ENCODE data around the gene MAT1A. TPM values are rescaled to one million over a fixed set of nuclear protein-coding genes. Genes with fewer than 3 reads are reported as not detected.
A peak's percentile ranks its signal among the peaks of the same experiment; 100 is the strongest.

Gene MAT1A
- total and polyA plus RNA-seq, 2 of the 13 experiments (the other 11 are each of a cell fraction or from before 2014, with no cell fraction given) = 57.1 to 76.9 TPM

DNA sequence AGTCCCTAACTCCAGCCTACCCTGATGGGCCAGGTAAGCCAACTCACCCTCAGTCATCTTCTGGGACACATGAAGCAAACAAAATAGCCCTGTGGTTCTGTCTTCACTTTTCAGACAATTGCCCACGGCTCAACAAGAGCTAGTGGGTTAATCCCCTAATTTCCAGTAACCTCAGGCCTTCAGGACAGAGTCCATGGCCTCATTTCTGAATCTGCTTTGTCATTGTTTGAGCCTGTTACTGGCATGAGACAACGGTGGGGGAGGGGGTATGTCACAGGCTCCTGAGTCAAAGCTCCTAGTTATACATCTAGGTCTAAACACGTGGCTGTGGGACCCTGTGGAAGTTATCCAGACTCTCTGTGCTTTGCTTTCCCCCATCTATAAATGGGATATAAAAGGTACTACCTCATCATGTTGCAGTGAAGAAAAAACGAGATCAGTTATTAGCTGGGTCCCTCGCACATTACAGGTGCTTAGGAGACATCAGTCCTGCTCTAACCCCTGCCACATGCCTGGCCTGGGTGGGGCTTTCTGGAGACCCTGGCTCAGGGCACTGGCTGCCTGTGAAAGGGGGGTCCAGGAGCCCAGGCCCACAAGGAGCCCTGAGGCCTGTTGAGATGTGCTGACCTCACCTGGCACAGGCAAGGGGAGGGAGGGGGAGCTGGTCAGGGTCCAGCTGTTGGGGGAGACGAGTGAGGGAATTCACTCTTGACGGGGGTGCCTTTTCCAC is 16.5 kb downstream of the MAT1A start (continued):
- TF ChIP-seq, protein P1, sequence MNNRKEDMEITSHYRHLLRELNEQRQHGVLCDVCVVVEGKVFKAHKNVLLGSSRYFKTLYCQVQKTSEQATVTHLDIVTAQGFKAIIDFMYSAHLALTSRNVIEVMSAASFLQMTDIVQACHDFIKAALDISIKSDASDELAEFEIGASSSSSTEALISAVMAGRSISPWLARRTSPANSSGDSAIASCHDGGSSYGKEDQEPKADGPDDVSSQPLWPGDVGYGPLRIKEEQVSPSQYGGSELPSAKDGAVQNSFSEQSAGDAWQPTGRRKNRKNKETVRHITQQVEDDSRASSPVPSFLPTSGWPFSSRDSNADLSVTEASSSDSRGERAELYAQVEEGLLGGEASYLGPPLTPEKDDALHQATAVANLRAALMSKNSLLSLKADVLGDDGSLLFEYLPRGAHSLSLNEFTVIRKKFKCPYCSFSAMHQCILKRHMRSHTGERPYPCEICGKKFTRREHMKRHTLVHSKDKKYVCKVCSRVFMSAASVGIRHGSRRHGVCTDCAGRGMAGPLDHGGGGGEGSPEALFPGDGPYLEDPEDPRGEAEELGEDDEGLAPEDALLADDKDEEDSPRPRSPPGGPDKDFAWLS (CRISPR knock-in tag; IDR thresholded peaks at IDR 0.05; ENCODE audit: borderline replicate concordance) = 0 out of 2 replicates have a peak, but pooled peaks have one; percentile 63
- TF ChIP-seq, protein P2, sequence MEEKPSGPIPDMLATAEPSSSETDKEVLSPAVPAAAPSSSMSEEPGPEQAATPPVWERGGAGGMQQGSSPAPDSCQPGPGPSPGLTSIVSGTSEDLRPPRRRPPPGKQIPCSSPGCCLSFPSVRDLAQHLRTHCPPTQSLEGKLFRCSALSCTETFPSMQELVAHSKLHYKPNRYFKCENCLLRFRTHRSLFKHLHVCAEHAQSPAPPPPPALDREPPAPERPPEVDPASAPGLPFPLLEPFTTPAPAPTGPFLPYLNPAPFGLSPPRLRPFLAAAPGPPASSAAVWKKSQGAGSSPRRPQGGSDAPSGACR (CRISPR knock-in tag; IDR thresholded peaks at IDR 0.05) = no peak
- TF ChIP-seq MZF1 (CRISPR knock-in tag; IDR thresholded peaks at IDR 0.05; ENCODE audit: borderline replicate concordance) (no peak), EEA1 (CRISPR knock-in tag; IDR thresholded peaks at IDR 0.05; ENCODE audit: borderline replicate concordance) (no peak), ZNF337 (CRISPR knock-in tag; IDR thresholded peaks at IDR 0.05; ENCODE audit: borderline replicate concordance, low read depth) (no peak), DNMT3B (CRISPR knock-in tag; conservative IDR thresholded peaks at IDR 0.05) (no peak; the same call in 1 of the 2 replicates), ZNF326 (CRISPR knock-in tag; IDR thresholded peaks at IDR 0.05; ENCODE audit: borderline replicate concordance) (no peak), ZNF383 (CRISPR knock-in tag; IDR thresholded peaks at IDR 0.05; ENCODE audit: borderline replicate concordance) (no peak), FOXK1 (CRISPR knock-in tag; IDR thresholded peaks at IDR 0.05; ENCODE audit: borderline replicate concordance, low read depth) (peak; percentile 36; the same call in 1 of the 2 replicates), ZNF557 (CRISPR knock-in tag; IDR thresholded peaks at IDR 0.05) (peak; percentile 70; the same call in 1 of the 2 replicates), KMT2A (CRISPR knock-in tag; IDR thresholded peaks at IDR 0.05) (no peak), ZNF562 (CRISPR knock-in tag; IDR thresholded peaks at IDR 0.05; ENCODE audit: borderline replicate concordance) (no peak), KDM1A (CRISPR knock-in tag; IDR thresholded peaks at IDR 0.05) (peak; percentile 44; the same call in 1 of the 2 replicates), TRIM24 (CRISPR knock-in tag; IDR thresholded peaks at IDR 0.05) (no peak), ZNF746 (CRISPR knock-in tag; IDR thresholded peaks at IDR 0.05) (peak; percentile 47; the same call in 1 of the 2 replicates), KDM3A (CRISPR knock-in tag; IDR thresholded peaks at IDR 0.05; ENCODE audit: low read depth) (no peak; the same call in 1 of the 2 replicates), SP1 (IDR thresholded peaks at IDR 0.05) (no peak), SP1 (CRISPR knock-in tag; IDR thresholded peaks at IDR 0.05) (no peak)
- TF ChIP-seq, protein P3, sequence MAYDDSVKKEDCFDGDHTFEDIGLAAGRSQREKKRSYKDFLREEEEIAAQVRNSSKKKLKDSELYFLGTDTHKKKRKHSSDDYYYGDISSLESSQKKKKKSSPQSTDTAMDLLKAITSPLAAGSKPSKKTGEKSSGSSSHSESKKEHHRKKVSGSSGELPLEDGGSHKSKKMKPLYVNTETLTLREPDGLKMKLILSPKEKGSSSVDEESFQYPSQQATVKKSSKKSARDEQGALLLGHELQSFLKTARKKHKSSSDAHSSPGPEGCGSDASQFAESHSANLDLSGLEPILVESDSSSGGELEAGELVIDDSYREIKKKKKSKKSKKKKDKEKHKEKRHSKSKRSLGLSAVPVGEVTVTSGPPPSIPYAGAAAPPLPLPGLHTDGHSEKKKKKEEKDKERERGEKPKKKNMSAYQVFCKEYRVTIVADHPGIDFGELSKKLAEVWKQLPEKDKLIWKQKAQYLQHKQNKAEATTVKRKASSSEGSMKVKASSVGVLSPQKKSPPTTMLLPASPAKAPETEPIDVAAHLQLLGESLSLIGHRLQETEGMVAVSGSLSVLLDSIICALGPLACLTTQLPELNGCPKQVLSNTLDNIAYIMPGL (CRISPR knock-in tag; IDR thresholded peaks at IDR 0.05; ENCODE audit: borderline replicate concordance in 1 of 2, low read depth in 1 of 2) = peak in 1 of 2 experiments; percentile 74; a peak in 1 of 4 replicates
- TF ChIP-seq, protein P4, sequence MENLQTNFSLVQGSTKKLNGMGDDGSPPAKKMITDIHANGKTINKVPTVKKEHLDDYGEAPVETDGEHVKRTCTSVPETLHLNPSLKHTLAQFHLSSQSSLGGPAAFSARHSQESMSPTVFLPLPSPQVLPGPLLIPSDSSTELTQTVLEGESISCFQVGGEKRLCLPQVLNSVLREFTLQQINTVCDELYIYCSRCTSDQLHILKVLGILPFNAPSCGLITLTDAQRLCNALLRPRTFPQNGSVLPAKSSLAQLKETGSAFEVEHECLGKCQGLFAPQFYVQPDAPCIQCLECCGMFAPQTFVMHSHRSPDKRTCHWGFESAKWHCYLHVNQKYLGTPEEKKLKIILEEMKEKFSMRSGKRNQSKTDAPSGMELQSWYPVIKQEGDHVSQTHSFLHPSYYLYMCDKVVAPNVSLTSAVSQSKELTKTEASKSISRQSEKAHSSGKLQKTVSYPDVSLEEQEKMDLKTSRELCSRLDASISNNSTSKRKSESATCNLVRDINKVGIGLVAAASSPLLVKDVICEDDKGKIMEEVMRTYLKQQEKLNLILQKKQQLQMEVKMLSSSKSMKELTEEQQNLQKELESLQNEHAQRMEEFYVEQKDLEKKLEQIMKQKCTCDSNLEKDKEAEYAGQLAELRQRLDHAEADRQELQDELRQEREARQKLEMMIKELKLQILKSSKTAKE (CRISPR knock-in tag; IDR thresholded peaks at IDR 0.05; ENCODE audit: borderline replicate concordance) = no peak
- TF ChIP-seq, protein P5, sequence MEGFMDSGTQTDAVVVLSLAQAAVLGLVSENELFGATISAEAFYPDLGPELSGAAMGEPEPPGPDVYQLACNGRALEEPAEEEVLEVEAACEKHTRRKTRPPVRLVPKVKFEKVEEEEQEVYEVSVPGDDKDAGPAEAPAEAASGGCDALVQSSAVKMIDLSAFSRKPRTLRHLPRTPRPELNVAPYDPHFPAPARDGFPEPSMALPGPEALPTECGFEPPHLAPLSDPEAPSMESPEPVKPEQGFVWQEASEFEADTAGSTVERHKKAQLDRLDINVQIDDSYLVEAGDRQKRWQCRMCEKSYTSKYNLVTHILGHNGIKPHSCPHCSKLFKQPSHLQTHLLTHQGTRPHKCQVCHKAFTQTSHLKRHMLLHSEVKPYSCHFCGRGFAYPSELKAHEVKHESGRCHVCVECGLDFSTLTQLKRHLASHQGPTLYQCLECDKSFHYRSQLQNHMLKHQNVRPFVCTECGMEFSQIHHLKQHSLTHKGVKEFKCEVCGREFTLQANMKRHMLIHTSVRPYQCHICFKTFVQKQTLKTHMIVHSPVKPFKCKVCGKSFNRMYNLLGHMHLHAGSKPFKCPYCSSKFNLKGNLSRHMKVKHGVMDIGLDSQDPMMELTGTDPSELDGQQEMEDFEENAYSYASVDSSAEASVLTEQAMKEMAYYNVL (CRISPR knock-in tag; IDR thresholded peaks at IDR 0.05; ENCODE audit: borderline replicate concordance) = no peak

Measured in HepG2 (cell line).